Measurements from ENCODE around the gene AP4S1.

- TF ChIP-seq CTCF (IDR thresholded peaks at IDR 0.05) = no peak
- no peak for TF ChIP-seq POLR2A (IDR thresholded peaks at IDR 0.05)
These were observed 25.6 kb downstream of the AP4S1 start for GRCh38 chr14:31051023-31051422.
